Vagina (tissue), 2 donors: ENCODE measurements around the gene BLM. TPM values are rescaled to one million over a fixed set of nuclear protein-coding genes. Genes with fewer than 3 reads are reported as not detected.

Source experiments
- DNase-seq, 2 donors: peaks; one replicate each; pipeline ENCODE4 v3.0.0-alpha.2; 2017; ENCODE audit errors: extremely low spot score in 2 of 2
- H3K27ac ChIP-seq: fragments of 200-600 bp; sonication (generic); one replicate; pipeline ENCODE4 v1.5.1; 2019
- H3K27me3 ChIP-seq: fragments of 200-600 bp; sonication (generic); one replicate; pipeline ENCODE4 v1.5.1; 2019
- H3K36me3 ChIP-seq, 2 donors: fragments of 200-600 bp; sonication (generic); one replicate each; pipeline ENCODE4 v1.5.1; 2017 to 2019
- H3K4me1 ChIP-seq: fragments of 200-600 bp; sonication (generic); one replicate; pipeline ENCODE4 v1.5.1; 2019
- H3K4me3 ChIP-seq, 2 donors: fragments of 200-600 bp; sonication (generic); 1 replicate in 1 of 2; 2 replicates in 1 of 2; pipeline ENCODE4 v1.5.1; 2016 to 2019
- H3K9me3 ChIP-seq: fragments of 200-600 bp; sonication (generic); one replicate; pipeline ENCODE4 v1.5.1; 2019
- CTCF ChIP-seq, 3 experiments: fragments of 450-650 bp in 2 of 3; fragments of 200-600 bp in 1 of 3; sonication (generic) in 1 of 3; IDR thresholded peaks; one replicate each; pipeline ENCODE4 v1.5.1; 2017 to 2019; ENCODE audit warnings: antibody characterized with exemption in 3 of 3, mild to moderate bottlenecking in 2 of 3, moderate library complexity in 2 of 3
- POLR2A ChIP-seq, 2 donors: fragments of 450-650 bp; IDR thresholded peaks; one replicate each; pipeline ENCODE4 v1.6.1; 2017; ENCODE audit warnings: antibody characterized with exemption in 2 of 2, mild to moderate bottlenecking in 2 of 2, moderate library complexity in 2 of 2
- POLR2AphosphoS5 ChIP-seq, 2 donors: sonication (generic); formaldehyde crosslinking; IDR thresholded peaks; one replicate each; pipeline ENCODE4 v1.9.0; 2017; ENCODE audit warnings: antibody characterized with exemption in 2 of 2, mild to moderate bottlenecking in 2 of 2, low read depth in 1 of 2; ENCODE audit not compliant: insufficient read depth in 1 of 2
- intact Hi-C: fragments of 100-400 bp; cut with DNase I; formaldehyde crosslinking; loops from one replicate; pipeline ENCODE4 v1.15.1; 2023
- total RNA-seq: library from RNA; depleted of rRNA; stranded (reverse); fragments of >200 nt; gene quantifications from one replicate; pipeline ENCODE4 v1.2.3, GENCODE V29; 2016

Gene BLM
- total RNA-seq, 1 donor from 2014 or later: 1.7 TPM

GRCh38 chr15:90760661-90761232 is 43.6 kb downstream of the BLM start:
- Histone ChIP-seq H3K4me3 (no peak overlapping the region), H3K27me3 (no peaks in the 10 kb centered on the region), H3K27ac (no peak overlapping the region), H3K4me1 (peaks cover 5% of the 10 kb centered on the region), H3K9me3 (no peaks in the 10 kb centered on the region), H3K36me3 (no peaks in the 10 kb centered on the region)
- TF ChIP-seq POLR2AphosphoS5 (IDR thresholded peaks at IDR 0.05; ENCODE audit: insufficient read depth in 1 of 2, low read depth in 1 of 2) (no peak), POLR2A (IDR thresholded peaks at IDR 0.05) (no peak), CTCF (IDR thresholded peaks at IDR 0.05) (no peak)
- DNase-seq: no peak
- intact Hi-C loops: no loop called here

- Histone ChIP-seq H3K27ac (no peak overlapping the region), H3K36me3 (no peaks in the 10 kb centered on the region), H3K27me3 (no peaks in the 10 kb centered on the region), H3K4me1 (peaks cover 5% of the 10 kb centered on the region), H3K9me3 (no peaks in the 10 kb centered on the region), H3K4me3 (no peak overlapping the region)
- TF ChIP-seq POLR2A (IDR thresholded peaks at IDR 0.05): no peak
- no peak for TF ChIP-seq CTCF (IDR thresholded peaks at IDR 0.05)
- TF ChIP-seq POLR2AphosphoS5 (IDR thresholded peaks at IDR 0.05; ENCODE audit: insufficient read depth in 1 of 2, low read depth in 1 of 2): no peak
- DNase-seq: no peak
- intact Hi-C loops: no loop called here
Measured at GRCh38 chr15:90761629-90762028, 44.5 kb downstream of the BLM start.

GRCh38 chr15:90762109-90762508 is 45.0 kb downstream of the BLM start:
- no peak overlapping the region for H3K27ac ChIP-seq
- H3K9me3 ChIP-seq: no peaks in the 10 kb centered on the region
- no peaks in the 10 kb centered on the region for H3K36me3 ChIP-seq
- no peaks in the 10 kb centered on the region for H3K27me3 ChIP-seq
- DNase-seq: no peak
- peaks cover 5% of the 10 kb centered on the region for H3K4me1 ChIP-seq
- intact Hi-C loops: no loop called here
- no peak for TF ChIP-seq CTCF (IDR thresholded peaks at IDR 0.05)
- no peak for TF ChIP-seq POLR2AphosphoS5 (IDR thresholded peaks at IDR 0.05; ENCODE audit: insufficient read depth in 1 of 2, low read depth in 1 of 2)
- no peak for TF ChIP-seq POLR2A (IDR thresholded peaks at IDR 0.05)
- no peak overlapping the region for H3K4me3 ChIP-seq

GRCh38 chr15:90763366-90764099 is 46.4 kb downstream of the BLM start:
- DNase-seq: no peak
- Histone ChIP-seq H3K9me3 (no peaks in the 10 kb centered on the region), H3K27me3 (no peaks in the 10 kb centered on the region), H3K4me1 (peaks cover 5% of the 10 kb centered on the region), H3K36me3 (no peaks in the 10 kb centered on the region), H3K27ac (no peak overlapping the region), H3K4me3 (no peak overlapping the region)
- TF ChIP-seq POLR2AphosphoS5 (IDR thresholded peaks at IDR 0.05; ENCODE audit: insufficient read depth in 1 of 2, low read depth in 1 of 2) (no peak), POLR2A (IDR thresholded peaks at IDR 0.05) (no peak), CTCF (IDR thresholded peaks at IDR 0.05) (no peak)
- intact Hi-C loops: no loop called here

- no peak for DNase-seq
- intact Hi-C loops: no loop called here
- Histone ChIP-seq H3K27me3 (no peaks in the 10 kb centered on the region), H3K4me3 (no peak overlapping the region), H3K36me3 (no peaks in the 10 kb centered on the region), H3K4me1 (peaks cover 5% of the 10 kb centered on the region), H3K27ac (no peak overlapping the region), H3K9me3 (no peaks in the 10 kb centered on the region)
- no peak for TF ChIP-seq POLR2AphosphoS5 (IDR thresholded peaks at IDR 0.05; ENCODE audit: insufficient read depth in 1 of 2, low read depth in 1 of 2)
- TF ChIP-seq CTCF (IDR thresholded peaks at IDR 0.05): no peak
Measured at GRCh38 chr15:90765531-90765930, 48.4 kb downstream of the BLM start.
